ENCODE data around the gene TTC39B. TPM values are rescaled to one million over a fixed set of nuclear protein-coding genes. Genes with fewer than 3 reads are reported as not detected.
"Not testable (repeated sequence)": the region's sequence is repeated elsewhere in the genome, so short reads cannot be mapped to it uniquely, and the experiment has no call there.

The TTC39B gene
- total RNA-seq, 6 donors from 2014 or later, result 16.7 to 35.7 (median 29.9) TPM

- no peaks in the 10 kb centered on the region for H3K9me3 ChIP-seq
- peaks cover 0 to 9% (median 5%) of the 10 kb centered on the region in 4 donors for H3K4me1 ChIP-seq
- WGBS, 2 donors, result 65 to 74% methylated on average over 2 of the region's 2 CpGs
- H3K36me3 ChIP-seq, result no peaks in the 10 kb centered on the region
- no peak for DNase-seq
- no peak overlapping the region for H3K27ac ChIP-seq
- no peak overlapping the region for H3K4me3 ChIP-seq
- H3K27me3 ChIP-seq, result no peaks in the 10 kb centered on the region
- TF ChIP-seq POLR2A (IDR thresholded peaks at IDR 0.05) (no peak), POLR2AphosphoS5 (IDR thresholded peaks at IDR 0.05) (no peak), CTCF (IDR thresholded peaks at IDR 0.05) (no peak), EP300 (IDR thresholded peaks at IDR 0.05) (no peak)
- no peak for ATAC-seq (ENCODE audit: low FRiP score in 2 of 2)
These were observed 25.9 kb upstream of the TTC39B start for GRCh38 chr9:15332939-15333338.

- Histone ChIP-seq H3K4me3 (no peak overlapping the region), H3K27ac (no peak overlapping the region), H3K4me1 (peaks cover 0 to 9% (median 5%) of the 10 kb centered on the region in 4 donors), H3K9me3 (no peaks in the 10 kb centered on the region), H3K36me3 (no peaks in the 10 kb centered on the region), H3K27me3 (no peaks in the 10 kb centered on the region)
- ATAC-seq (ENCODE audit: low FRiP score in 2 of 2), result no peak
- no peak for DNase-seq
- 79 to 90% methylated on average over 4 of the region's 4 CpGs for WGBS, 2 donors
- TF ChIP-seq POLR2AphosphoS5 (IDR thresholded peaks at IDR 0.05) (no peak), CTCF (IDR thresholded peaks at IDR 0.05) (no peak), EP300 (IDR thresholded peaks at IDR 0.05) (no peak), POLR2A (IDR thresholded peaks at IDR 0.05) (no peak)
These were observed 22.6 kb upstream of the TTC39B start for GRCh38 chr9:15329539-15330109.

- TF ChIP-seq EP300 (IDR thresholded peaks at IDR 0.05) (no peak), POLR2AphosphoS5 (IDR thresholded peaks at IDR 0.05) (no peak), CTCF (IDR thresholded peaks at IDR 0.05) (no peak), POLR2A (IDR thresholded peaks at IDR 0.05) (no peak)
- no peaks in the 10 kb centered on the region for H3K36me3 ChIP-seq
- ATAC-seq (ENCODE audit: low FRiP score in 2 of 2), result no peak
- H3K9me3 ChIP-seq, result no peaks in the 10 kb centered on the region
- 100% methylated on average over 1 of the region's 1 CpG for WGBS, 2 donors
- DNase-seq, result no peak
- no peak overlapping the region for H3K4me3 ChIP-seq
- no peaks in the 10 kb centered on the region for H3K27me3 ChIP-seq
- no peak overlapping the region for H3K27ac ChIP-seq
- peaks cover 0 to 9% (median 5%) of the 10 kb centered on the region in 4 donors for H3K4me1 ChIP-seq
These were observed 21.9 kb upstream of the TTC39B start for GRCh38 chr9:15328946-15329345.

GRCh38 chr9:15322695-15323094 is 15.7 kb upstream of the TTC39B start:
- not testable (repeated sequence) for H3K36me3 ChIP-seq; ATAC-seq (ENCODE audit: low FRiP score in 2 of 2); H3K4me1 ChIP-seq; DNase-seq; H3K27me3 ChIP-seq; H3K9me3 ChIP-seq; H3K4me3 ChIP-seq; H3K27ac ChIP-seq
- WGBS, 2 donors, result 85 to 87% methylated on average over 3 of the region's 3 CpGs

- 75 to 87% methylated on average over 9 of the region's 9 CpGs for WGBS, 2 donors
- not testable (repeated sequence) for DNase-seq
These were observed 12.6 kb upstream of the TTC39B start for GRCh38 chr9:15319661-15320060.

GRCh38 chr9:15317836-15318235 is 10.8 kb upstream of the TTC39B start:
- H3K4me3 ChIP-seq, result no peak overlapping the region
- DNase-seq, result no peak
- TF ChIP-seq EP300 (IDR thresholded peaks at IDR 0.05), result no peak
- TF ChIP-seq POLR2AphosphoS5 (IDR thresholded peaks at IDR 0.05), result no peak
- TF ChIP-seq CTCF (IDR thresholded peaks at IDR 0.05), result no peak
- TF ChIP-seq POLR2A (IDR thresholded peaks at IDR 0.05), result no peak
- ATAC-seq (ENCODE audit: low FRiP score in 2 of 2), result no peak
- H3K27me3 ChIP-seq, result no peaks in the 10 kb centered on the region
- no peaks in the 10 kb centered on the region for H3K9me3 ChIP-seq
- no peaks in the 10 kb centered on the region for H3K36me3 ChIP-seq
- H3K27ac ChIP-seq, result no peak overlapping the region
- H3K4me1 ChIP-seq, result no peaks in the 10 kb centered on the region
- WGBS, 2 donors, result 67 to 71% methylated on average over 4 of the region's 4 CpGs

More at GRCh38 chr9:15319661-15320060, 12.6 kb upstream of the TTC39B start:
- H3K27me3 ChIP-seq; H3K4me3 ChIP-seq; H3K4me1 ChIP-seq; ATAC-seq (ENCODE audit: low FRiP score in 2 of 2); H3K9me3 ChIP-seq; H3K27ac ChIP-seq; H3K36me3 ChIP-seq: not testable (repeated sequence)
